ENCODE measurements around the gene C1orf52. TPM values are rescaled to one million over a fixed set of nuclear protein-coding genes. Genes with fewer than 3 reads are reported as not detected.

Gene C1orf52
- total RNA-seq, 1 donor from 2014 or later: 15.4 TPM

DNA sequence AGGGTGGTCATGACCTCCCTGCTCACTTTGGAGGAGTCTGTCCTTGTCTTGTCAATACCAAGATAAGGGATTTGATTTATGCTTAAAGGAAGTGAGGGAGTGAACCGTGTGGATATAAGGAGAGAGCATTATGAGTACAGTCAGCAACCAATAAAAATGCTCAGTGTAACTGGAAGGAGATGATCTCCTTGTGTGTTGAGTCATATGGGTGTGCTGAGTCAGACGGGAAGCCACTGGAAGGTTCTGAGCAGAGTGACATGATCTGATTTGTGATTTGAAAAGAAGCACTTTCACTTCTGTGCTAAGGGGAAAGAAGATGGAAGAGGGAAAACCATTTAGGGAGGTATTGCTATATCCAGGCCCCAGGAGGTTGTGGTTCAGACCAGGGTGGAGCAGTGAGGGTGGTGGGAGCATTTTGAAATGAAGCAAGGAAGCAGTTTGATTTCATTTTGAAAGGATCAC is 19.4 kb upstream of the C1orf52 start:
- H3K4me3 ChIP-seq (ENCODE audit: low read depth, low read length): peak overlapping the region; percentile 39
- peak; percentile 80 for DNase-seq (ENCODE audit: low read depth)
- TF ChIP-seq, protein P1, sequence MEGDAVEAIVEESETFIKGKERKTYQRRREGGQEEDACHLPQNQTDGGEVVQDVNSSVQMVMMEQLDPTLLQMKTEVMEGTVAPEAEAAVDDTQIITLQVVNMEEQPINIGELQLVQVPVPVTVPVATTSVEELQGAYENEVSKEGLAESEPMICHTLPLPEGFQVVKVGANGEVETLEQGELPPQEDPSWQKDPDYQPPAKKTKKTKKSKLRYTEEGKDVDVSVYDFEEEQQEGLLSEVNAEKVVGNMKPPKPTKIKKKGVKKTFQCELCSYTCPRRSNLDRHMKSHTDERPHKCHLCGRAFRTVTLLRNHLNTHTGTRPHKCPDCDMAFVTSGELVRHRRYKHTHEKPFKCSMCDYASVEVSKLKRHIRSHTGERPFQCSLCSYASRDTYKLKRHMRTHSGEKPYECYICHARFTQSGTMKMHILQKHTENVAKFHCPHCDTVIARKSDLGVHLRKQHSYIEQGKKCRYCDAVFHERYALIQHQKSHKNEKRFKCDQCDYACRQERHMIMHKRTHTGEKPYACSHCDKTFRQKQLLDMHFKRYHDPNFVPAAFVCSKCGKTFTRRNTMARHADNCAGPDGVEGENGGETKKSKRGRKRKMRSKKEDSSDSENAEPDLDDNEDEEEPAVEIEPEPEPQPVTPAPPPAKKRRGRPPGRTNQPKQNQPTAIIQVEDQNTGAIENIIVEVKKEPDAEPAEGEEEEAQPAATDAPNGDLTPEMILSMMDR (conservative IDR thresholded peaks at IDR 0.05; ENCODE audit: low read depth, low read length): no peak

DNA sequence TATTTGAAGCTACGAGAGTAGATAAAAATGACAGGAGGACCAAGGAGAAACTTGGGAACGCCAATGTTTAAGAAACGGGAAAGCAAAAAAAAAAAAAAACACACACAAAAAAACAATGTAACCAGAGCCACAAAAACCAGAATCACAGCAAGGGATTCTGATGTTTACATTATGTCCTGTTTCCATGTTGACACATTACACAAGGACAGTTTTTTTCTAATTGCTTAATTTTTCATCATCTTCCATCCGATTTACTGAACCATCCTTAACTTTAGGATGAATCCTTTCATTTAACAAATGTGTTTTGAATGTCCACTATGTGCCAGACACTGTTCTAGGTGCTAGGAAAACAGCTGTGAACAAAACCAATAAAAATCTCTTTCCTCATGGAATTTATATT is 18.3 kb upstream of the C1orf52 start:
- TF ChIP-seq, protein P1 (conservative IDR thresholded peaks at IDR 0.05; ENCODE audit: low read depth, low read length): no peak
- no peak overlapping the region for H3K4me3 ChIP-seq (ENCODE audit: low read depth, low read length)

DNA sequence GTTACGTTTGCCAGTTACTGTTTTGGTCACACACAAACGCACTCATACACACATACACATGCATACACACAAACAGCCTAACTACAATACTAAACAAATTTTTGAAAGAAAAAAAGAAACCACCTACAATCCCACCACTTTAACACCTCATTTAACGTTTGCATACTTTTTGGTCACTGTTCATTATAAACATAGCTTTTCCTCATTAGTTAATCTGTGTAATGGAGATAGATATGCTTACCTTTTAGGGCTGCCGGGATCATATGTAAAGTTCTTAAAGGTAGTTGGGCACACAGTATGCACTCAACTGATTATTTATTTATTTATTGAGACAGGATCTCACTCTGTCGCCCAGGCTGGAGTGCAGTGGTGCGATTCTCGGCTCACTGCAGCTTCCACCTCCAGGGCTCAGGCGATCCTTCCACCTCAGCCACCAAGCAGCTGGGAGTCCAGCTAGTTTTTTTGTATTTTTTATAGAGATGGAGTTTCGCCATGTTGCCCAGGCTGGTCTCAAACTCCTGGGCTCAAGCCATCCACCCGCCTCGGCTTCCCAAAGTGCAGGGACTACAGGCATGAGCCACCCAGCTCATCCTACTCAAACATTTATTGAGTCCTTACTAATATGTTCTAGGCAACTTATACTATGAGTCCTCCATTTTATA is 17.6 kb upstream of the C1orf52 start:
- no peak for DNase-seq (ENCODE audit: low read depth)
- H3K4me3 ChIP-seq (ENCODE audit: low read depth, low read length): peak overlapping the region; percentile 85
- TF ChIP-seq, protein P1 (conservative IDR thresholded peaks at IDR 0.05; ENCODE audit: low read depth, low read length): no peak

More for the DNA sequence above, 18.3 kb upstream of the C1orf52 start:
- DNase-seq (ENCODE audit: low read depth): no peak

DNA sequence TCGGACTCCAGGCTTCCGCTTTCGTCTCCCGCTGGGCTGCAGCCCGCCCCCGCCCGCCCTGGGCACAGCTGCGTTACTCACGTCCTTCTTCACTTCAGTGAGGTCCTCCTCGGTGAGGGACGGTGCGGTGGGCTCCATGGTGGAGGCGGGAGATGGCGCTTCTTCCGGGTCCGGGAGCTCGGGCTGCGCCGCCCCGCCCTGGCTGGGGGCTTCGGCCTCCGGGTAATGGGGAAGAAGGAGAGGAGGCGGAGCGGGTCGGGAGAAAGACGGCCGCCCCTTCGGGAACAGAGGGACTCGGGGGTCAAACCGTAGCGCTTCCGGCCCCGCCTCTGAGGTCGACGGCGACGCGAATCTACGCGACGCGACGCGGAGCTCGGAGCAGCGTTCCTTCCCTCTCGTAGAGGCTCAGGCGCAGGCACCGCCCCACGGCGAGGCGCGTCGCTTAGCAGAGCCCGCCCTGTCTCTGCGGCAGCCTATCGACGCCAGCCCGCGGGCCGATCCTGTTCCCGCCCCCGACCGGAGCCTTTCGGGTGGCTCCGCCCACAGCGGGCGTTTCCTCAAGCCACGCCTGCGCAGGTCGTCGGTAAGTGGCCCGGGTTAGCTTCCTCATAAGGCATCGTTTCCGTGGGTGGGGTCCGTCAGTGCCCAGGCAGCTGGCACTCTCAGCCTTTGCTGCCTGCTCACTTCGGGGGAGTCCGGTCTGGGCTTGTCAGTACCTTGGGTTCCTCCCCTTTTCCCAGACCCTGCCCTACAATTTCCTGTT is 16.9 kb upstream of the C1orf52 start, which contains the start of gene BCL10:
Gene BCL10 (minus strand): TSS at position 418 of the 763 bp plus-strand sequence. CDS start 280 bp downstream, at position 138.
- DNase-seq (ENCODE audit: low read depth): peak; percentile 84
- peak within 1 kb of the TSS; percentile 85 for H3K4me3 ChIP-seq (ENCODE audit: low read depth, low read length)
- TF ChIP-seq, protein P1 (conservative IDR thresholded peaks at IDR 0.05; ENCODE audit: low read depth, low read length): no peak

DNA sequence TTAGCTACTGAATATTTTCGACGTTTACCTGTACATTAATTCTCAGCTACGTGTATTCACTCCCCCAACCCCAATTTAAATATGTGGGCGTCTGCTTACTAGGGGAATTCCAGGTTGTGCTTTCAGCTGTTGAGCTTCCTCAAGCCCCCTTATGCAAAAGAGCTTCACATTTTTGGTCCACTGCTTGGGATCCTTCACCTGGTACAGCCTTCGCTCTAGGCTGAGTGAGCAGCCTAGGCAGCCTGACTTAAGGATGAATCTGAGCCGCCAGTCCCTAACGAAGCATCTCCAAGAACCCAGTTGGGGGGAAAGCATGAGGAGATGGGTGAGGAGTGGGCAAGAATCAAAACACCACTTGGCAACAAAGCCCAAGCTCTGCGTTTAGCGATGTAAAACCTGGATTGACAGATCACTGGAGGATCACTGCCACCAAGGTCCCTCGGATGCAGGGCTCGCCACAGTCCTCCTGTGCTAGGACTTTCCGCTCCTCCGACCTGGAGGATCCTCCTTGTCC is 16.3 kb upstream of the C1orf52 start:
- peak overlapping the region; percentile 85 for H3K4me3 ChIP-seq (ENCODE audit: low read depth, low read length)
- TF ChIP-seq, protein P1 (conservative IDR thresholded peaks at IDR 0.05; ENCODE audit: low read depth, low read length): no peak
- no peak for DNase-seq (ENCODE audit: low read depth)

GRCh38 chr1:85274969-85275453 is 15.5 kb upstream of the C1orf52 start:
- peak overlapping the region; percentile 85 for H3K4me3 ChIP-seq (ENCODE audit: low read depth, low read length)
- no peak for DNase-seq (ENCODE audit: low read depth)
- TF ChIP-seq, protein P1 (conservative IDR thresholded peaks at IDR 0.05; ENCODE audit: low read depth, low read length): no peak

Data from epithelial cell of proximal tubule (primary cell).